H1 (cell line): ENCODE measurements around the gene TSKS. TPM values are rescaled to one million over a fixed set of nuclear protein-coding genes. Genes with fewer than 3 reads are reported as not detected.

ENCODE experiments used
- CTCF ChIA-PET: fragments of 300-600 bp; sonication (Branson Sonifier 250); formaldehyde crosslinking; loops from one replicate; lab custom pipeline; 2021; ENCODE audit not compliant: partially characterized antibody; lab: Charles Lee
- POLR2A ChIA-PET: fragments of 300-600 bp; sonication (Branson Sonifier 250); formaldehyde crosslinking; loops from one replicate; lab custom pipeline; 2021; ENCODE audit warnings: inconsistent platforms; ENCODE audit not compliant: partially characterized antibody; lab: Charles Lee
- DNase-seq, 2 experiments: peaks; one replicate each; pipeline versions ENCODE4 v3.0.0 to v3.0.0-alpha.2; 2010 to 2022; ENCODE audit warnings: low spot score in 2 of 2, low read depth in 1 of 2, mixed read lengths in 1 of 2
- FAIRE-seq: peaks from 2 replicates; lab custom pipeline; 2011; peaks lifted over from hg19 to GRCh38; lab: Jason Lieb, UNC
- H2AFZ ChIP-seq: 2 replicates; pipeline ENCODE4 v1.8.1; 2012; ENCODE audit warnings: low read length, inconsistent platforms
- H2AK5ac ChIP-seq: 2 replicates; pipeline ENCODE4 v1.6.1; 2013; ENCODE audit warnings: low read depth, low read length
- H2BK120ac ChIP-seq: replicated peaks from 2 replicates; pipeline ENCODE3; 2013; ENCODE audit warnings: low read depth, low read length, inconsistent platforms
- H2BK12ac ChIP-seq: 2 replicates; pipeline ENCODE4 v1.6.1; 2013; ENCODE audit warnings: low read depth, low read length
- H2BK15ac ChIP-seq: 2 replicates; pipeline ENCODE4 v1.6.1; 2013; ENCODE audit warnings: low read length
- H2BK20ac ChIP-seq: 2 replicates; pipeline ENCODE4 v1.6.1; 2013; ENCODE audit warnings: low read length
- H2BK5ac ChIP-seq: 2 replicates; pipeline ENCODE4 v1.6.1; 2013; ENCODE audit warnings: low read depth, low read length
- H3K14ac ChIP-seq: 2 replicates; pipeline ENCODE4 v1.6.1; 2013; ENCODE audit warnings: inconsistent platforms; ENCODE audit not compliant: insufficient read length
- H3K18ac ChIP-seq: 2 replicates; pipeline ENCODE4 v1.6.1; 2013; ENCODE audit warnings: low read length; ENCODE audit errors: extremely low read depth
- H3K23ac ChIP-seq: 2 replicates; pipeline ENCODE4 v1.6.1; 2013; ENCODE audit warnings: inconsistent platforms; ENCODE audit not compliant: insufficient read length
- H3K23me2 ChIP-seq: 2 replicates; pipeline ENCODE4 v1.6.1; 2013; ENCODE audit warnings: low read depth, low read length
- H3K27ac ChIP-seq: 2 replicates; pipeline ENCODE4 v1.6.1; 2011; ENCODE audit warnings: low read depth, low read length, inconsistent platforms
- H3K27me3 ChIP-seq, 4 experiments: replicated peaks in 1 of 4; 1 replicate in 1 of 4; 2 replicates in 3 of 4; pipeline versions ENCODE4 v1.6.1 to v1.8.1; 2011 to 2013; ENCODE audit warnings: low read length in 3 of 4, mild to moderate bottlenecking in 3 of 4, inconsistent platforms in 2 of 4, mixed read lengths in 2 of 4, moderate library complexity in 1 of 4; ENCODE audit not compliant: control insufficient read depth in 3 of 4, insufficient read depth in 3 of 4; ENCODE audit errors: extremely low read depth in 1 of 4
- H3K36me3 ChIP-seq, 4 experiments: 2 replicates each; pipeline versions ENCODE4 v1.6.1 to v1.8.1; 2011 to 2013; ENCODE audit warnings: mild to moderate bottlenecking in 4 of 4, low read length in 3 of 4, moderate library complexity in 2 of 4, control low read depth in 1 of 4, inconsistent platforms in 1 of 4; ENCODE audit not compliant: insufficient read depth in 4 of 4, control insufficient read depth in 2 of 4
- H3K4ac ChIP-seq: replicated peaks from 2 replicates; pipeline ENCODE3; 2013; ENCODE audit warnings: low read length, low read depth, mixed read lengths, inconsistent platforms; ENCODE audit not compliant: insufficient read length
- H3K4me1 ChIP-seq, 4 experiments: replicated peaks in 1 of 4; 1 replicate in 1 of 4; 2 replicates in 3 of 4; pipeline versions ENCODE4 v1.6.1 to v1.8.1; 2011 to 2013; ENCODE audit warnings: low read length in 3 of 4, inconsistent platforms in 2 of 4, mixed read lengths in 1 of 4; ENCODE audit not compliant: insufficient read depth in 4 of 4, control insufficient read depth in 3 of 4
- H3K4me2 ChIP-seq, 2 experiments: 2 replicates each; pipeline versions ENCODE4 v1.6.1 to v1.8.1; 2011 to 2013; ENCODE audit warnings: low read depth in 2 of 2, low read length in 2 of 2, control low read depth in 1 of 2, inconsistent platforms in 1 of 2, mild to moderate bottlenecking in 1 of 2; ENCODE audit not compliant: insufficient read depth in 1 of 2
- H3K4me3 ChIP-seq, 4 experiments: fragments of 200-600, 300-600 bp in 1 of 4; sonication (generic), shearing (Covaris generic), sonication (Bioruptor Twin) in 1 of 4; 2 replicates each; pipeline versions ENCODE4 v1.5.1 to v1.8.1; 2011 to 2016; ENCODE audit warnings: low read length in 4 of 4, low read depth in 3 of 4, control low read depth in 2 of 4, inconsistent platforms in 2 of 4, mild to moderate bottlenecking in 2 of 4, mixed read lengths in 1 of 4, moderate library complexity in 1 of 4; ENCODE audit not compliant: insufficient read depth in 2 of 4; ENCODE audit errors: extremely low read depth in 1 of 4
- H3K56ac ChIP-seq: replicated peaks from 2 replicates; pipeline ENCODE3; 2013; ENCODE audit warnings: low read depth, mild to moderate bottlenecking, mixed read lengths, low read length, inconsistent platforms; ENCODE audit not compliant: insufficient read length
- H3K79me1 ChIP-seq: 2 replicates; pipeline ENCODE4 v1.6.1; 2013; ENCODE audit warnings: low read depth, low read length, control low read depth
- H3K79me2 ChIP-seq, 2 experiments: 2 replicates each; pipeline versions ENCODE4 v1.6.1 to v1.8.1; 2012 to 2013; ENCODE audit warnings: low read length in 2 of 2, mild to moderate bottlenecking in 2 of 2, inconsistent platforms in 1 of 2; ENCODE audit not compliant: insufficient read depth in 2 of 2, control insufficient read depth in 1 of 2
- H3K9ac ChIP-seq, 4 experiments: replicated peaks in 1 of 4; 1 replicate in 1 of 4; 2 replicates in 3 of 4; pipeline versions ENCODE4 v1.6.1 to v1.8.1; 2011 to 2013; ENCODE audit warnings: low read depth in 3 of 4, low read length in 3 of 4, control low read depth in 2 of 4, mild to moderate bottlenecking in 2 of 4, moderate library complexity in 2 of 4, inconsistent platforms in 1 of 4; ENCODE audit errors: extremely low read depth in 1 of 4
- H3K9me3 ChIP-seq, 2 experiments: 2 replicates each; pipeline versions ENCODE4 v1.6.1 to v1.8.1; 2012 to 2013; ENCODE audit warnings: mild to moderate bottlenecking in 2 of 2, moderate library complexity in 2 of 2, control low read depth in 1 of 2, inconsistent platforms in 1 of 2, low read depth in 1 of 2, low read length in 1 of 2, mixed read lengths in 1 of 2; ENCODE audit not compliant: insufficient read depth in 2 of 2
- H4K20me1 ChIP-seq, 2 experiments: replicated peaks in 1 of 2; 2 replicates each; pipeline versions ENCODE3 to v1.8.1; 2011 to 2013; ENCODE audit warnings: inconsistent platforms in 2 of 2, low read length in 2 of 2, mild to moderate bottlenecking in 1 of 2; ENCODE audit not compliant: insufficient read depth in 2 of 2, control insufficient read depth in 1 of 2
- H4K5ac ChIP-seq: 2 replicates; pipeline ENCODE4 v1.6.1; 2013; ENCODE audit warnings: low read length, low read depth, mixed read lengths, inconsistent platforms; ENCODE audit not compliant: insufficient read length
- H4K8ac ChIP-seq: 2 replicates; pipeline ENCODE4 v1.8.0; 2013; ENCODE audit warnings: mild to moderate bottlenecking, moderate library complexity, low read length, inconsistent platforms; ENCODE audit not compliant: insufficient read depth; ENCODE audit errors: extremely low read depth
- H4K91ac ChIP-seq: replicated peaks from 2 replicates; pipeline ENCODE3; 2013; ENCODE audit warnings: low read length, mixed read lengths, inconsistent platforms; ENCODE audit not compliant: insufficient read length
- ASH2L ChIP-seq: fragments of 200-600, 300-600 bp; sonication (generic); IDR thresholded peaks from one replicate; pipeline ENCODE4 v1.7.1; 2017; ENCODE audit warnings: low read length
- CREB1 ChIP-seq: IDR thresholded peaks from 2 replicates; pipeline ENCODE4 v1.6.1; 2012; ENCODE audit warnings: inconsistent platforms
- EP300 ChIP-seq, 2 experiments: IDR thresholded peaks; 1 replicate in 1 of 2; 2 replicates in 1 of 2; pipeline ENCODE4 v1.6.1; 2011 to 2012; ENCODE audit warnings: low read depth in 2 of 2, low read length in 2 of 2, mild to moderate bottlenecking in 2 of 2, borderline replicate concordance in 1 of 2, inconsistent platforms in 1 of 2, moderate library complexity in 1 of 2
- JUN ChIP-seq: IDR thresholded peaks from 2 replicates; pipeline ENCODE4 v1.6.1; 2011; ENCODE audit warnings: low read depth, mild to moderate bottlenecking, improper control_type of control experiment, low read length
- KDM1A ChIP-seq: fragments of 200-600, 300-600 bp; sonication (generic); IDR thresholded peaks from 2 replicates; pipeline ENCODE4 v1.7.1; 2016; ENCODE audit warnings: mild to moderate bottlenecking, low read length, borderline replicate concordance
- RNF2 ChIP-seq: fragments of 200-900, 300-1000 bp; sonication (generic); IDR thresholded peaks from 2 replicates; pipeline ENCODE4 v1.7.1; 2016; ENCODE audit warnings: borderline replicate concordance, low read depth, mild to moderate bottlenecking, antibody characterized with exemption, low read length; ENCODE audit not compliant: poor library complexity, severe bottlenecking; ENCODE audit errors: missing control alignments
- SIX5 ChIP-seq: IDR thresholded peaks from 2 replicates; pipeline ENCODE4 v1.6.1; 2011; ENCODE audit warnings: mild to moderate bottlenecking, low read depth, low read length
- TEAD4 ChIP-seq: IDR thresholded peaks from 2 replicates; pipeline ENCODE4 v1.6.1; 2012; ENCODE audit warnings: low read depth, low read length, inconsistent platforms, mixed read lengths
- ZNF274 ChIP-seq: IDR thresholded peaks from 2 replicates; pipeline ENCODE4 v1.7.0; 2012; ENCODE audit warnings: low read length, borderline replicate concordance; ENCODE audit errors: extremely low read depth
- WGBS, 2 experiments: shearing (Covaris generic) in 1 of 2; methylation state at CpG; one replicate each; pipeline versions ENCODE4 v1.1.6 to v1.1.7; 2013 to 2015; ENCODE audit warnings: low lambda C conversion rate in 2 of 2, mixed read lengths in 2 of 2, inconsistent platforms in 1 of 2, low coverage in 1 of 2, missing lambda C conversion rate in 1 of 2; ENCODE audit not compliant: insufficient replicate concordance in 2 of 2, insufficient coverage in 1 of 2, insufficient read length in 1 of 2; ENCODE audit errors: extremely low coverage in 1 of 2, missing lambda C conversion rate in 1 of 2; 5-methylcytosine and 5-hydroxymethylcytosine counted together
- polyA plus RNA-seq, 7 experiments: library from polyadenylated mRNA; depleted of rRNA in 3 of 7; stranded (reverse) in 5 of 7; unstranded in 2 of 7; fragments of >200 nt in 5 of 7; fragments of 200-250 nt in 2 of 7; gene quantifications; 1 replicate in 5 of 7; 2 replicates in 1 of 7; 4 replicates in 1 of 7; pipeline versions ENCODE4 v1.2.1 to v1.2.3, GENCODE V29; 2011 to 2013; ENCODE audit warnings: missing spikeins in 2 of 7, mixed read lengths in 2 of 7
- total RNA-seq: library from RNA; stranded (reverse); fragmentation: NEBNext Ultra II Directional; extraction: Animal tissue kit (Norgen Biotek cat#: 25700); gene quantifications from 2 replicates; pipeline ENCODE4 v1.2.1, GENCODE V29; 2021

The TSKS gene
- total and polyA plus RNA-seq, 2 of the 8 experiments (the other 6 are each of a cell fraction or from before 2014, with no cell fraction given): 0.21 TPM; not detected in 1

- Histone ChIP-seq H2BK15ac (no peak overlapping the region), H4K91ac (no peak overlapping the region), H2AK5ac (no peak overlapping the region), H2AFZ (no peak overlapping the region), H3K27me3 (no peaks in the 10 kb centered on the region), H2BK20ac (no peak overlapping the region), H3K56ac (no peak overlapping the region), H3K23ac (no peak overlapping the region), H3K14ac (no peak overlapping the region), H3K4ac (no peak overlapping the region), H3K4me2 (no peak overlapping the region), H3K27ac (no peak overlapping the region), H4K8ac (no peak overlapping the region), H3K9ac (no peak overlapping the region), H3K79me1 (0 out of 2 replicates have a peak, but pooled peaks cover 2% of the 10 kb centered on the region), H3K18ac (no peak overlapping the region), H4K5ac (no peak overlapping the region), H3K36me3 (peaks cover 0 to 12% (median 5%) of the 10 kb centered on the region in 4 experiments; a peak in 6 of 8 replicates), H2BK120ac (no peak overlapping the region), H4K20me1 (peaks cover 0 to 9% of the 10 kb centered on the region in 2 experiments), H2BK5ac (no peak overlapping the region), H3K79me2 (no peaks in the 10 kb centered on the region), H2BK12ac (no peak overlapping the region), H3K4me1 (peaks cover 7 to 19% (median 17%) of the 10 kb centered on the region in 4 experiments), H3K9me3 (no peaks in the 10 kb centered on the region), H3K4me3 (no peak overlapping the region), H3K23me2 (peaks cover 2% of the 10 kb centered on the region; the same call in 1 of the 2 replicates)
- WGBS, 2 experiments: 92% methylated on average over 17 of the region's 18 CpGs; no CpG with 5 or more reads in 1 of the 2 experiments
- FAIRE-seq (no peak), DNase-seq (no peak)
- TF ChIP-seq ZNF274 (no peak), JUN (no peak), ASH2L (no peak), SIX5 (no peak), KDM1A (no peak), RNF2 (no peak), CREB1 (no peak), EP300 (IDR thresholded peaks at IDR 0.05; ENCODE audit: borderline replicate concordance in 1 of 2, low read depth in 2 of 2, low read length in 2 of 2) (no peak), TEAD4 (no peak)
- ChIA-PET POLR2A (interaction anchor here (0.6 to 4.1 kb wide), 7 partner anchors 12 to 127 kb away, joined by 3 to 26 read pairs (median 4); partner anchors contain the start of genes ADM5 and PTOV1), CTCF (interaction anchor here (0.6 to 1.3 kb wide), 2 partner anchors 9 to 23 kb away, joined by 3 to 4 read pairs; no protein-coding TSS in a partner anchor)
Measured at GRCh38 chr19:49807058-49807903, 44.2 kb upstream of the TSKS start.
